Suppressor macrophage treated with lipopolysaccharide for 1 hour (primary cell): ENCODE results near the gene TMA7.
"Not testable (repeated sequence)": the region's sequence is repeated elsewhere in the genome, so short reads cannot be mapped to it uniquely, and the experiment has no call there.

Source experiments
- DNase-seq, 3 donors: peaks; one replicate each; pipeline ENCODE4 v3.0.0-alpha.2; 2020 to 2022

Gene TMA7

DNA sequence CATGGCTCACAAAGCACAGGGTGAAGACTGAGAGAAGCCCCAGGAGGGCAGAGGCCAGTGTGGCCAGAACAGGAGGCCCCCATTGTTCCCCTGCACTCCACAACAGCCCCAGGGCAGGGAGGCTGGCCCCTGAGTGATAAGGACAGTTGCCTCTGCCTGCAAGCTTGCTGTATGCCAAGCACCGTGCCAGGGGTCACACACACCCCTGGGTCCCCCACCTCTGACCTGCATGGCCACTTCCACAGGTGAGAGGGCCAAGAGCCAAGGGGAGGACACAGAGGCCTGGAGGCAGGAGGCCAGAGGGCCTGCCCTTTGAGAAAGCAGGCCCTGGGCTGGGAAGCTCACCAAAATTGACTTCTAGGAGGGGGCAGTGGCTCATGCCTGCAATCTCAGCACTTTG is 30.2 kb downstream of the TMA7 start:
- no peak for DNase-seq

DNA sequence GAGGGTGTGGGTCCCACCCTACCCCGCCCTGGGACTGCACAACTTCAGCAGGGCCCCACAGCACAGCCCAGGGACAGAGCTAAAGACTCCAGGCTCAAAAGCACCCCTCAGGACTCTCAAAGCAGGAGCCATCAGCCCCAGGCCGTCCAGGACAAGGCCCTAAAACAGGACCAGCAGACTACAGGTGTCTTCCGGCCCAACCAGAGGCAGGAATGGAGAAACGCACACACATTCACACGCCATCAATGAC is 32.5 kb downstream of the TMA7 start:
- peak in 2 of 3 donors; percentile 42 to 51 for DNase-seq

- DNase-seq: peak; percentile 98 to 100 (median 99)
Observed at GRCh38 chr3:48472923-48473616, 33.0 kb downstream of the TMA7 start.

- DNase-seq: no peak
Observed at GRCh38 chr3:48473617-48473952, 33.5 kb downstream of the TMA7 start.

GRCh38 chr3:48474031-48474430 is 34.0 kb downstream of the TMA7 start:
- DNase-seq: not testable (repeated sequence)

DNA sequence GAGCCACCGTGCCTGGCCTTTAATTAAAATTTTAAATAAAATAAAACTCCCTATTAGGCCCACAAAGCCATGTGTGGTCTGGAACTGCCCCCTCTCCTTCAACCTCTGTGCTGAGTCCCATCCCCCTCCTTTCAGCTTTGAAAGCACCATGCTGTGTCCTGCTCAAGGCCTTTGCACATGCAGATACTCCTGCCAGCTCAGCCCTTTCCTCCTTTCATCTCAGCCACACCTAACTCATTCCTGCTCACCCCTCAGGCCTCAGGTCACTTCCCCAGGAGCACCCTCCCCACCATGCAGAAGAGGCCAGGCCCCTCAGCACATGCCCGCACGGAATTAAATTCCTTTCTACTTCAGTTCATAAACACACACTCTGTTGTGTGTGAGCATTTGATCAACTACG is 34.6 kb downstream of the TMA7 start:
- no peak for DNase-seq

GRCh38 chr3:48475188-48475587 is 35.1 kb downstream of the TMA7 start:
- DNase-seq: no peak

GRCh38 chr3:48476426-48477053 is 36.5 kb downstream of the TMA7 start:
- no peak for DNase-seq

- DNase-seq: no peak
Observed at GRCh38 chr3:48477959-48478520, 38.0 kb downstream of the TMA7 start.

DNA sequence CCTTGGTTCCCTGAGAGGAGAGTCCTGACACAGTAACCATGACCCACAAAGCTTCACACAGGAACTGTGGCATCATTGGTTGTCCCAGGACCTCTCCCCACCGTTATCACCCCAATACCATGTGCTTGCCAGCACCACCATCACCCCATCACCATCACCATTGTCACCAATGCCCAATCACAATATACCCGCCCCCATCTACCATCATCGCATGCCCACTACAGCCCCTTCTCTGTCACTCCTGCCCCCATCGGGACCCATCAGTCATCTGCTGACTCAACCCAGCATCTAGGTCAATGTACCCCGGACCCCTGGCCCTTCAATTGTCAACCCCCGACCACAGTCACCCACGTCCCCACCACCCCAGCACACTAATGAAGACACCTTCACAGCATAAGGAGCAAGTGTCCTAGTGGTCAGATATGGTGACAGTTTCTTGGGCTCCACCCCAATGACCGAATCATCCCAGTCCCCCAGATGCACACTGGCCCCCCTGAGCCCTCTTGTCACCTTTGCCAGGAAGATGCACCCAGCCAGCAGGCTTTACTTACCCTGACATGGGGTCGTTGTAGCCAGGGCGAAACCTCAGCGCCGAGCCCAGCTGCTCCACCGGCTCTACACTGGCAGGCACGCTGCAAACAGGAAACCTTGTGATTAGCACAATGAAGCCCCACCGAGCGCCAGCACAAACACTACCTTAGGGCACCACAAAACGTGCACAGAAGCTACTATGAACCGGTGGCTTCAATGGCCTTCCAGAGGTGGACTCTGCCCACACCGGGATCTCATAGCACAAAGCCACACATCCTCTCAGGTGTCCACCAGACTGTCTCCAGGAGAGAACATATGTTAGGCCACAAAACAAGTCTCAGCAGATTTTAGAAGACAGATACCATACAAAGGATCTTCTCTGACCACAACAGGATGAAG is 38.8 kb downstream of the TMA7 start:
- DNase-seq: no peak

GRCh38 chr3:48480891-48481290 is 40.8 kb downstream of the TMA7 start:
- DNase-seq: not testable (repeated sequence)

- DNase-seq: not testable (repeated sequence)
Observed at GRCh38 chr3:48482822-48483221, 42.8 kb downstream of the TMA7 start.

GRCh38 chr3:48486952-48487351 is 46.9 kb downstream of the TMA7 start:
- DNase-seq: no peak

DNA sequence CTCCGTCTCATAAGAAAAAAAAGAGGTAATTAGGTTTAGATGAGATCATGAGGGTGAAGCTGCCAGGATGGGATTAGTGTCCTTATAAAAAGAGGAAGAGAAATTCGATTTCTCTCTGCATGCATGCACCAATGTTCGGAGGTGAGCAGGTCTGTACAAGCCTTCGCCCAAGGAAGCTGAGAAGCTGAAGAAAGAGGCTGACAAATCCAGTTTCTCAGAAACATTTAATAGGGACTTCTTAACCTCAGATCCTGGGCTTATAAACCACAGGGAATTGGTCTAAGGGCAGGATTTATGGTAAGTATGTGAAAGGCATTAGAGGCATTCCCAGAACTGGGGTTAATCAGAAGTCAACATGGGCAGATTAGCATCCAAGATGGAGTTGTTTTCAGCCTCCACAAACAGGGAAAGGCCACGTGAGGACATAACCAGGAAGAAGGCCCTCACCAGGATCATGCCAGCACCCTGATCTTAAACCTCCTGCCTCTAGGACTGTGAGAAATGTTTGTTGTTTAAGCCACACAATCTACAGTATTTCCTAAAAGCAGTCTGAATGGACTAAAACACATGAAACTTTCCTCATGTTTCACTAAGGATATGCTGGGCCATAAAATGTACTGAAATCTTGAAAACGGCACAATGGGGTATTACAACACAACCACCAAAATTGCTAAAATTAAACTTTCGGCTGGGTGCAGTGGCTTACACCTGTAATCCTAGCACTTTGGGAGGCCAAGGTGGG is 52.6 kb downstream of the TMA7 start:
- DNase-seq: peak; percentile 24 to 66 (median 60)

DNA sequence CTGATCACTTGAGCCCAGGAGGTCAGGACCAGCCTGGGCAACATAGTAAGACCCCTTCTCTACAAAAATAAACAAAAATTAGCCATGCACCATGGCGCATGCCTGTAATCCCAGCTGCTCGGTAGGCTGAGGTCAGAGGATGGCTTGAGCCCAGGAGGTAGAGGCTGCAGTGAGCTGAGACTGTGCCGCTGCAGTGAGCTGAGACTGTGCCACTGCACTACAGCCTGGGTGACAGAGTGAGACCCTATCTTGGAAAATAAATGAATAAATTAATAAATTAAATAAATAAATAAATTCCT is 53.1 kb downstream of the TMA7 start:
- DNase-seq: no peak
